Ishikawa (cell line): Measurements from ENCODE around the gene TMEM270.

ENCODE experiments used
- CEBPB ChIP-seq: IDR thresholded peaks from 2 replicates; pipeline ENCODE4 v1.6.1; 2012
- CREB1 ChIP-seq: IDR thresholded peaks from 2 replicates; pipeline ENCODE4 v1.6.1; 2012; ENCODE audit warnings: low read depth
- EGR1 ChIP-seq: IDR thresholded peaks from 2 replicates; pipeline ENCODE4 v1.6.1; 2012
- EP300 ChIP-seq: IDR thresholded peaks from 2 replicates; pipeline ENCODE4 v1.6.1; 2012; ENCODE audit warnings: borderline replicate concordance
- FOXM1 ChIP-seq: IDR thresholded peaks from 2 replicates; pipeline ENCODE4 v1.6.1; 2012; ENCODE audit warnings: low read depth, borderline replicate concordance
- NFIC ChIP-seq: IDR thresholded peaks from 2 replicates; pipeline ENCODE4 v1.6.1; 2012
- RAD21 ChIP-seq: IDR thresholded peaks from 2 replicates; pipeline ENCODE4 v1.6.1; 2012; ENCODE audit warnings: low read depth
- TAF1 ChIP-seq: IDR thresholded peaks from 2 replicates; pipeline ENCODE4 v1.6.1; 2012; ENCODE audit warnings: low read depth, mild to moderate bottlenecking
- TCF12 ChIP-seq: IDR thresholded peaks from 2 replicates; pipeline ENCODE4 v1.6.1; 2012; ENCODE audit warnings: low read depth
- TEAD4 ChIP-seq: IDR thresholded peaks from 2 replicates; pipeline ENCODE4 v1.6.1; 2012
- YY1 ChIP-seq: IDR thresholded peaks from 2 replicates; pipeline ENCODE4 v1.6.1; 2012; ENCODE audit warnings: low read depth
- ZBTB7A ChIP-seq: IDR thresholded peaks from 2 replicates; pipeline ENCODE4 v1.6.1; 2012; ENCODE audit warnings: low read depth
- TF ChIP-seq, protein P1 (sequence below): IDR thresholded peaks from 2 replicates; pipeline ENCODE4 v1.6.1; 2012; ENCODE audit warnings: low read depth, mild to moderate bottlenecking
- TF ChIP-seq, protein P2 (sequence below): IDR thresholded peaks from 2 replicates; pipeline ENCODE4 v1.6.1; 2012
- TF ChIP-seq, protein P3 (sequence below): IDR thresholded peaks from 2 replicates; pipeline ENCODE4 v1.6.1; 2012

TMEM270 gene

DNA sequence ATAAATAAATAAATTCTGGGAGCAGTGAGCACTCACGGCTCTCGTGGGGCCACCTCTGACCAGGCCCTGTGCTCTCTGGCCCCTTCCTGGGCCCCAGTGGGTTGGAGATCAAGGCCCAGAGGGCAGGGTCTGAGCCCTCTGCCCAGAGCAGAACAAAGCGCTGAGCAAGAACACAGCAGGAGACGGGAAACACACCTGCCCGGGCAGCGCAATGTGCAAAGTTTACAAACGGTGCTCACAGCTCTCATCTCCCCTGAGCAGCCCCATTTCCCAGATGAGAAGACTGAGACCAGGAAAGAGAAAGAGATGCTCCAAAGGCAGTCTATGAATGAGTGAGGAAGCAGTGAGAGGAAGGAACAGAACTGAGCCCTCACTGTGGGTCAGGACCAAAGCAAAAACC is 21.7 kb upstream of the TMEM270 start:
- no peak for TF ChIP-seq TAF1
- no peak for TF ChIP-seq CEBPB
- TF ChIP-seq NFIC: no peak
- no peak for TF ChIP-seq FOXM1
- TF ChIP-seq, protein P1, sequence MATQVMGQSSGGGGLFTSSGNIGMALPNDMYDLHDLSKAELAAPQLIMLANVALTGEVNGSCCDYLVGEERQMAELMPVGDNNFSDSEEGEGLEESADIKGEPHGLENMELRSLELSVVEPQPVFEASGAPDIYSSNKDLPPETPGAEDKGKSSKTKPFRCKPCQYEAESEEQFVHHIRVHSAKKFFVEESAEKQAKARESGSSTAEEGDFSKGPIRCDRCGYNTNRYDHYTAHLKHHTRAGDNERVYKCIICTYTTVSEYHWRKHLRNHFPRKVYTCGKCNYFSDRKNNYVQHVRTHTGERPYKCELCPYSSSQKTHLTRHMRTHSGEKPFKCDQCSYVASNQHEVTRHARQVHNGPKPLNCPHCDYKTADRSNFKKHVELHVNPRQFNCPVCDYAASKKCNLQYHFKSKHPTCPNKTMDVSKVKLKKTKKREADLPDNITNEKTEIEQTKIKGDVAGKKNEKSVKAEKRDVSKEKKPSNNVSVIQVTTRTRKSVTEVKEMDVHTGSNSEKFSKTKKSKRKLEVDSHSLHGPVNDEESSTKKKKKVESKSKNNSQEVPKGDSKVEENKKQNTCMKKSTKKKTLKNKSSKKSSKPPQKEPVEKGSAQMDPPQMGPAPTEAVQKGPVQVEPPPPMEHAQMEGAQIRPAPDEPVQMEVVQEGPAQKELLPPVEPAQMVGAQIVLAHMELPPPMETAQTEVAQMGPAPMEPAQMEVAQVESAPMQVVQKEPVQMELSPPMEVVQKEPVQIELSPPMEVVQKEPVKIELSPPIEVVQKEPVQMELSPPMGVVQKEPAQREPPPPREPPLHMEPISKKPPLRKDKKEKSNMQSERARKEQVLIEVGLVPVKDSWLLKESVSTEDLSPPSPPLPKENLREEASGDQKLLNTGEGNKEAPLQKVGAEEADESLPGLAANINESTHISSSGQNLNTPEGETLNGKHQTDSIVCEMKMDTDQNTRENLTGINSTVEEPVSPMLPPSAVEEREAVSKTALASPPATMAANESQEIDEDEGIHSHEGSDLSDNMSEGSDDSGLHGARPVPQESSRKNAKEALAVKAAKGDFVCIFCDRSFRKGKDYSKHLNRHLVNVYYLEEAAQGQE: no peak
- no peak for TF ChIP-seq RAD21
- TF ChIP-seq EP300: no peak
- TF ChIP-seq, protein P2, sequence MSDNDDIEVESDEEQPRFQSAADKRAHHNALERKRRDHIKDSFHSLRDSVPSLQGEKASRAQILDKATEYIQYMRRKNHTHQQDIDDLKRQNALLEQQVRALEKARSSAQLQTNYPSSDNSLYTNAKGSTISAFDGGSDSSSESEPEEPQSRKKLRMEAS: no peak
- TF ChIP-seq YY1: no peak
- no peak for TF ChIP-seq TEAD4
- TF ChIP-seq EGR1: no peak
- no peak for TF ChIP-seq CREB1
- TF ChIP-seq, protein P3, sequence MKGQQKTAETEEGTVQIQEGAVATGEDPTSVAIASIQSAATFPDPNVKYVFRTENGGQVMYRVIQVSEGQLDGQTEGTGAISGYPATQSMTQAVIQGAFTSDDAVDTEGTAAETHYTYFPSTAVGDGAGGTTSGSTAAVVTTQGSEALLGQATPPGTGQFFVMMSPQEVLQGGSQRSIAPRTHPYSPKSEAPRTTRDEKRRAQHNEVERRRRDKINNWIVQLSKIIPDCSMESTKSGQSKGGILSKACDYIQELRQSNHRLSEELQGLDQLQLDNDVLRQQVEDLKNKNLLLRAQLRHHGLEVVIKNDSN: no peak
- TF ChIP-seq ZBTB7A: no peak
- no peak for TF ChIP-seq TCF12

DNA sequence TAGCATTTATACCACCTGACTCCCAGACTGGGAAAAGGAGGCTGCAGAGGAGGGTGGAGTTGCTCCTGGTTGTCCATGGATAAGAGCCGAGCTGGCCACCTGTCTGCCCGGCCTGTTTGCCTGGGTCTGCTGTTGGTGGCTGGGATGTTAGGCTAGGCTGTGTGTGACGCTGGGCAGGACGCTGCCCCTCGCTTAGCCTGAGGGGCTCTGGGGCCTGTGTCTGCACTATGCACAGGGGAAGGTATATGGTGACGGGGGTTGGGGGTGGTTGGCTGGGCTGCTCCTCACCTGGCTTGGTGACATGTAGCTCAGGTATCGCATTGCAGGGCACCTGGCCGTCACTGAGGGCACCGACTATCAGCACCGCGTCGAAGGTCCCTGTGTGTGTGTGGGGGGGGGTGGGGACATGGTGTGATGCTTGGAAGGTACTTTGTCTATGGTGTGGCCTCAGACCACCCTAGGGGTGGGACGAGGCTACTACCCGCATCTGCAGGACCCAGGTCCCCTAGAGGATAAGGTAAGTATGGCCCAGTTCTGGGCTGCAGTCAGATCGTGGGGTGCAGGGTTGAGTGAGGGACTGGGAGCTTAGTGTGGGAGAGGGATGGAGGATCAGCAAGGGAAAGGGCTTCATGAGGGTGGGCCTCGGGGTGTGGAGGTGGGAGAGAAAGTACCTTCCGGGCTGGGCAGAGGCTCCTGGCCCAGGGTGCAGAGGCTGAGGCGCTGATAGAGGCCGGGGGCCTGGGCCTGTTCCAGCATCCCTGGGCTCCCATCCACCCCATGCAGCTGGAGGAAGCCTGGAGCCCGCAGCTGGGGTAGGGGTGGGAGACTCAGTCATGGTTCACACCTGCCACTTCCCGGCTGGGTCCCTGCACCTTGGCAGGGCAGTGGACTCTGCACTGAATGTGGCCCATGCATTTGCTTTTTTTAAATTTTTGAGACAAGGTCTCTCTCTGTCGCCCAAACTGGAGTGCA is 20.9 kb upstream of the TMEM270 start:
- TF ChIP-seq, protein P1: no peak
- TF ChIP-seq TCF12 (no peak), CEBPB (no peak), EGR1 (no peak), EP300 (no peak), YY1 (no peak), FOXM1 (no peak)
- TF ChIP-seq, protein P3: no peak

DNA sequence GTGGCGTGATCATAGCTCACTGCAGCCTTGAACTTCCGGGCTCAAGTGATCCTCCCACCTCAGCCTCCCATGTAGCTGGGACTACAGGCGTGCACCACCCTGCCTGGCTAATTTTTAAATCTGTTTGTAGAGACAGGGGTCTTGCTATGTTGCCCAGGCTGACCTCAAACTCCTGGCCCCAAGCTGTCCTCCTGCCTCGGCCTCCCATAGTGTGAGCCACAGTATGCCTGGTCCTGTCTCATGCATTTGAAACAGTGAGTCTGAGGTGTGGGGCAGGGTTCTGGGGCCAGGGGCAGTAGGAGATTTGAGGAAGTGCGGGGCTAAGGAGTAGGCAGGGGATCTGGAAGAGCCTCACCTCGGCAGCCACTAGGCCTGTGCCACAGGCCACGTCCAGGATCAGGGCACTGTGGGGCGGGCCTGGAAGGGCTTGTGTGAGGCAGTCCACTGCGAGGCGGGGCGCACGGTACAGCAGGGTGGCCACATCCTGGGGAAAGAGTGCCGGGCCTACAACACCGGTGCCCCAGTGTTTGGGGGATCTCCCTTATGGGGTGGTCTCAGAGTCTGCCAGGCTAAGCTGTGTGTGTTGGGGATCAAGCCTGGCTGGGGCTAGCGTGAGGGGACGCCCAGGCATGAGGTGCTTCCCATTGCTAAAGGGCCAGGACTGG is 20.1 kb upstream of the TMEM270 start:
- no peak for TF ChIP-seq CREB1
- TF ChIP-seq YY1: no peak
- TF ChIP-seq FOXM1: no peak
- no peak for TF ChIP-seq ZBTB7A
- no peak for TF ChIP-seq EGR1
- TF ChIP-seq TAF1: no peak
- TF ChIP-seq EP300: no peak

DNA sequence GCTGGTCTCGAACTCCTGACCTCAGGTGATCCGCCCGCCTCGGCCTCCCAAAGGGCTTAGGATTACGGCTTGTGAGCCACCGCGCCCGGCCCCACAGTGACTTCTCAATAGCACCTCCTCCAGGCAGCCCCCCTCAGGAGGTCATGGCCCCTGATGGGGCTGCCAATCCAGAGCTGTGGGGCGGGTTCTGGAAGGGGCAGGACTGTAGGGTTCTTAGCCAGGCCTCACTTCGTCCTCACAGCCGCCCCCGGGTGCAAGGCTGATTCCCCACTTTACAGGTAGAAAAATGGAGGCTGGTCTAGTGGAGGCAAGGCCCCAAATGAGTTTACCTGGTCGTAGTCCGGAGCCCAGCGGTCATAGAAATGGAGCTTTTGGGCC is 19.3 kb upstream of the TMEM270 start:
- TF ChIP-seq CREB1: no peak
- TF ChIP-seq, protein P1: no peak
- no peak for TF ChIP-seq NFIC
- TF ChIP-seq RAD21: no peak
- no peak for TF ChIP-seq TCF12
- TF ChIP-seq FOXM1: no peak
- no peak for TF ChIP-seq TAF1
- no peak for TF ChIP-seq ZBTB7A
- TF ChIP-seq EP300: no peak
- TF ChIP-seq EGR1: no peak
- no peak for TF ChIP-seq YY1
- TF ChIP-seq, protein P3: no peak
- no peak for TF ChIP-seq TEAD4
- no peak for TF ChIP-seq CEBPB
- TF ChIP-seq, protein P2: no peak
